Forelimb muscle (tissue), 1 donor: ENCODE measurements around the gene LRRC9. TPM values are rescaled to one million over a fixed set of nuclear protein-coding genes. Genes with fewer than 3 reads are reported as not detected.
"Not testable (repeated sequence)": the region's sequence is repeated elsewhere in the genome, so short reads cannot be mapped to it uniquely, and the experiment has no call there.

Source experiments
- DNase-seq: peaks from one replicate; pipeline ENCODE4 v3.0.0-alpha.2; 2013; ENCODE audit warnings: low read depth
- polyA plus RNA-seq: library from polyadenylated mRNA; unstranded; fragments of 120-200 nt; gene quantifications from one replicate; pipeline ENCODE4 v1.2.1, GENCODE V29; 2013; ENCODE audit not compliant: insufficient read length

The LRRC9 gene
- polyA plus RNA-seq = 0.47 TPM

DNA sequence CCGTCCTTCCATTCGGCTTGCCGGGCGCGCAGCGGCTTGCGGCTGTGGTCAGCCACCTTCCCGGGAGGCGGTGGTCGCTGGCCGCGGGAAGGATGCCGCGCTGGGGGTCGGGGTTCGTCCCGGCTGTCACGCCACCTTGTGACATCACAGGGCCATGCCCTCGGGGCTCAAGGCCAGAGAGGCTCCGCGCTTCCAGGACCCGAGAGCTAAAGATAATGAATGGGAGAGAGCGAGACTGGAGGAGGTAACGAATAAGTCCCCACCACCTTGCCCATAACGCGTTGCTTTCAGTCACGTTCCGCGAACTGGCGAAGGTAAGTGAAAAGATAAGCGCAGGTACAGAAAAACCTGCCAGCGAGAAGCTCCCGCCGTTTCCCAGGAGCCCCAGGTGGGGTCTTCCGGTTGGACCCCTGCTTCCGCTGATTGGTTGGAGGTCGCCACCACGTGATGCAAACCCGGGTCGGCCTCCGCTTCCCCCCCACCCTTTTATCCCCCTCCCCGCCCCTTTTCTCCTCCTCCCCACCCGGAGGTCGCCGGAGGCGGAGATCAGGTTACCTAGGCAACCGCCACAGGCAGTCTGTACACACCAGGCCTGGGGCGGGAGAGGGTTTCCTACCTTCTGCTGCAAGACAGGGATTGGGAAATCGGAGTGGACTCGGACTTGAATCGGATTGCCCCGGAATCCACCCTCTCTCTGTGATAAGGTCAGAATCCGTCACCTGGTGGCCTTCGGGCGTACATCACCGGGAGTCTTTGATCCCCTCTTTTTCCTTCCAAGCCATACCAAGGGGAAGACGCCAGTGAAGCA lies at the start of gene LRRC9:
LRRC9 (plus strand) TSS at position 575 of the 808 bp plus-strand sequence.
- DNase-seq = no peak

DNA sequence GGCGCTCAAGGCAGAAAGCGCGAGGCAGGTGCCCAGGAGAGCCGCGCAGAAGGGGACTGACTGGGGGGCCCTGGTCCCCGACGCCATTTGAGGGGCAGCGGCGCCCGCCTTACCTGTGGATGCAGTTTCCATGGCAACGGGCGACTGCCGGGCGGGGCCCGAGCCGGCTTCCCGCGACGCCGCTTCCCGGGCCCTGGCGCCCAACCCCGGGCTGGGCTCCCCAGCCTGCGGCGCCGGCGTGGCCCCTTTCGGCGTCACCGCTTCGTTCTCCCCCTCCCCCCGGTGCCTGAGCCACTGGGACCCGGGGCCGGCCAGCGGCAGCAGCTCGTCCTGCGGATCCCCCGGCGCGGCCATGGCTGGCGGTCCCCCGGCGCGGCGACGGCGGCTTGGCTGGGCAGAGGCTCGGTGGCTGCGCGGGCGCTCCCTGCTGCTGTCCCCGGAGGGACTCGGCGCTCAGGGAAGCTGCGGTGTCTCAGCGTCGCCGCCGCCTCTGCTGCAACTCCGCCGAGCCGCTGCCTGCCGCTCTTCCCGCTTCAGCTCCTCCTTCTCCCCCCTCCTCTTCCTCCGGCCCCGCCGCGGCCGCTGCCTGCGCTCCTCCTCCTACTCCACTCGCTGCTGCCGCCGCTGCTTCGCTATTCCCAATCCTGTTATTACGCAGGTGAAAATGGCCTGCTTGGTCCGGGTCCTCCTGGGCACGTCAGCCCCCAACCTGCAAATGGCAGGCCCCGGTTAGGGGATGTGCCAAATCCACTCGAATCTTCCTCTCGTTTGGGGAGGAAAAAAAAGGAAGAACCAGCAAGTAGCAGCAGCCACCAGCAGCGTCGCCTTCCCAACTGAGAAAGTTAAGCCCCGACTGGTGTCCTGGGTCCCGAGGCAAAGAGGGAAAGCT lies 49.4 kb upstream of the LRRC9 start, which contains the start of gene RTN1:
RTN1 (minus strand) TSS at position 500 of the 889 bp plus-strand sequence; CDS start at position 354, 146 bp downstream.
- DNase-seq = no peak

DNA sequence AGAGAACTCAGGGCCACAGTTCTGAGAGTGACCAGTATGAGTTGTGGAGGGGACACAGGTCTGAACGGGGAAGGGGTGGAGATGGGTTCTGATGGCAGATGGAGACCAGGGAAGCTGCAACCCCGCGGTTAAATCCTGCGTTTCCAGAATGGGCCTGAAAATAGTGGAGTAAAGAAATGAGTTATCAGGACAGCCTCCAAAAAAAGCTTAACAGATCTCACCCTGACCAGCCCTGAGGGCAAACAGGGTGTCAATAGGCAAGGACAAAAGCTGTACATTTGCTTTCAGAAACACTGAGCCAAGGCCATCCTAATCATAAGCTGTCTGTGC lies 48.8 kb upstream of the LRRC9 start:
- DNase-seq = no peak

- DNase-seq = no peak
These were observed 37.0 kb upstream of the LRRC9 start for GRCh38 chr14:59882957-59883356.

DNA sequence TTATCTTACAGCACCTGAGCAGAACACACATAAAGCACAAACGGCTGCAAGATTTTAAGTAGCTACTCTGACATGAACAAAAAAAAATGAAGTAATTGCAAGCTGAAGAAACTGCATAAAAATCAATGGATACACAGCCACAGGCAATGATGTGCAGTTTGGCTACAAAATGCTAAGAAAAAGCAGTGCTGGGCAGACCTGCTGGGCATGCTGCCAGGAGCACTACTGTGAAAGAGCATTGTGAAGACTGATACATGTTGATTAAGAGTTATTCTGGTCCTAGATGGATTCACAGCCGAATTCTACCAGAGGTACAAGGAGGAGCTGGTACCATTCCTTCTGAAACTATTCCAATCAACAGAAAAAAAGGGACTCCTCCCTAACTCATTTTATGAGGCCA lies 29.3 kb upstream of the LRRC9 start:
- DNase-seq = no peak

GRCh38 chr14:59895721-59896120 lies 24.2 kb upstream of the LRRC9 start:
- DNase-seq = no peak

DNA sequence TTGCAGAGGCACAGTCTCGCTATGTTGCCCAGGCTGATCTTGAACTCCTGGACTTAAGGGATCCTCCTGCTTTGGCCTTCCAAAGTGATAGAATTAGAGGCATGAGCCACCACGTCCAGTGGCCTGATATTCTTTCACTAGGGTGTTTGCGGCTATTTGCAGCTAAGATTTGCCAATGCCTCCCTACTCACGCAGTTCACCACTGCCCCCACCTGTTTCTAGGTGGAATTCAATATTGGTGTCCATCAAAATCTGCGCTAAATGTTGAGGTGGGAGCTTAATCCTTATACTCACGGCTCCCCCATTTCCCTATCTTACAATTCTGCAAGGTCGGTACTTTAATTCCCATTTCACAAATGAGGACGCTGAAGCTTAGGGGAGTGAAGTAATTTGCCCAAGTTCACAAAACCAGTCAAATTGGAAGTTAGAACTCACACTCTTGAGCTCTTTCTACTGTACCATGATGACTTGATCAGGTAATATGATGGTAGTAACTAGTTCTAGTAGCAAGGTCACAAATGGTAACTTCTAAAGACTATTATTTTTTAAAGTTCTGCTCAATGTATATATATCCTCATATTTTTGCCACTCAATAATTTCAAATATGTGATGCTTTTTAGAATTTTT lies 22.1 kb upstream of the LRRC9 start:
- no peak for DNase-seq

DNA sequence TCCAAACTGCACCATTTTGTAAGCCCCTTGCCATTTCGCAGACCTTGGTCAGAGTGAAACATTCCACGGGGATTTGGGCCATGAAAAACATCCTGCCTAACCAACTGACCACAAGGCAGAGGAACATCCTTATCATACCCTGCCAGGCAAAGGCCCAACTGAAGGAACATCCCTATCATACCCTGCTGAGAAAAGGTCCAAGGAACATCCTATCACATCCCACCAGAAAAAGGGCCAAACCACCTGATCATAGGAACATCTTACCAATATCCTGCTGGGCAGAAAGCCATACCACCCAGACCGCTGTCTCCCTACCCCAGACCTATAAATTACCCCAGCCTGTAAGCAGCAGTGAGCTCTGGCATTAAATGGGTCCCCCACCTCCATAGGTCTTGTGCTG lies 19.4 kb upstream of the LRRC9 start:
- DNase-seq = no peak

DNA sequence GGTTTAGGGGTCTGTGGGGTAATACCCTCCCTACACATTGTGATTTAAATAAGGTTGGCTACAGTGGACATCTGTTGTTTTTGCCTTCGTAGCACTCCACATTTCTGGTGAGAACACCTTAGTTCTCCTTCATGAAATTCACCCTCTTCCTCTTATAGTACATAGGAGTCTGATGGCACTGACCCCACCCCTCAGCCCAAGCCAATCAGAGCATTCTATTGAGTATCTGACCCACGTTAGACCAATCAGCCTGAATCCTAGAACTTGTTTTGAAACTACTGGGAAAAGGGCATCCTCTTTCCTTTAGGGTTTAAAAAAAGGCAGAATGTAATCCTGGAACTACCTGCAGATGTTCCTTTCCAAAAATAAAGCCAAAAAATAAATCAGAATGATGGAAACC lies 15.8 kb upstream of the LRRC9 start:
- no peak for DNase-seq

GRCh38 chr14:59905188-59905587 lies 14.8 kb upstream of the LRRC9 start:
- DNase-seq = no peak

GRCh38 chr14:59912443-59912842 lies 7.5 kb upstream of the LRRC9 start:
- no peak for DNase-seq

GRCh38 chr14:59913187-59913586 lies 6.8 kb upstream of the LRRC9 start:
- no peak for DNase-seq

GRCh38 chr14:59918824-59919569 lies 947 bp upstream of the LRRC9 start:
- no peak for DNase-seq

GRCh38 chr14:59920378-59920683 lies 387 bp downstream of the LRRC9 start:
- no peak for DNase-seq

- DNase-seq = no peak
These were observed 5.9 kb downstream of the LRRC9 start for GRCh38 chr14:59925797-59926196.

GRCh38 chr14:59926534-59926933 lies 6.6 kb downstream of the LRRC9 start:
- no peak for DNase-seq

GRCh38 chr14:59931237-59931636 lies 11.3 kb downstream of the LRRC9 start:
- no peak for DNase-seq

GRCh38 chr14:59936145-59936544 lies 16.2 kb downstream of the LRRC9 start:
- no peak for DNase-seq

- no peak for DNase-seq
These were observed 19.9 kb downstream of the LRRC9 start for GRCh38 chr14:59939828-59940227.

GRCh38 chr14:59942296-59942862 lies 22.4 kb downstream of the LRRC9 start:
- not testable (repeated sequence) for DNase-seq

DNA sequence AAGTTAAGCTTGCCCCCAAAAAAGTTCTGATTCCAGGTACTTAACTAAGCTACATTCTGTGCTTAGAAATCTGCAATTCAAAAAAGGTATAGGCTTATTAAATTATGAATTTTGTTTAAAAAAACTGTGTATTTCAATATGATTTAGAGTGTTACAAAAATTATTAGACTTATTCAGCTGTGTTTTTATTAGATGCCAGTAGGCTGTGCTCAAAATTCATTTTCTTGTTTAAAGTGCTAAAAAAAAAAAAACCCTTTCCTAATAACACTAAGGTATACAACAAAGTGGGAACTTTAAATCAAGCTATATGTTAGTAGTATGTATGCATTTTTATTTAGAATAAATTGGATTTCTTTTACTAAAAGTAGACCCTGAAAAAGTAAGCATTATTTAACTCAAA lies 25.0 kb downstream of the LRRC9 start:
- no peak for DNase-seq
